Neural progenitor cell (in vitro differentiated cells): Measurements from ENCODE around the gene IGF2. TPM values are rescaled to one million over a fixed set of nuclear protein-coding genes. Genes with fewer than 3 reads are reported as not detected.

Experiments
- DNase-seq: peaks from one replicate; pipeline ENCODE4 v3.0.0-alpha.2; 2016; ENCODE audit warnings: low spot score
- H2AFZ ChIP-seq: fragments of 200-600 bp; sonication (generic); replicated peaks from 2 replicates; pipeline ENCODE4 v1.6.1; 2016; ENCODE audit warnings: antibody characterized with exemption
- H3F3A ChIP-seq: fragments of 200-600 bp; sonication (generic); 2 replicates; pipeline ENCODE4 v1.6.1; 2016; ENCODE audit warnings: antibody characterized with exemption, low read depth
- H3K27ac ChIP-seq: fragments of 200-600 bp; sonication (generic); 2 replicates; pipeline ENCODE4 v1.5.1; 2016; ENCODE audit warnings: mild to moderate bottlenecking
- H3K27me3 ChIP-seq: fragments of 200-600 bp; sonication (generic); 2 replicates; pipeline ENCODE4 v1.6.1; 2016; ENCODE audit warnings: mild to moderate bottlenecking, moderate library complexity
- H3K36me3 ChIP-seq: fragments of 200-600 bp; sonication (generic); 2 replicates; pipeline ENCODE4 v1.5.1; 2016
- H3K4me1 ChIP-seq: fragments of 200-600 bp; sonication (generic); 2 replicates; pipeline ENCODE4 v1.6.1; 2016; ENCODE audit warnings: mixed run types
- H3K4me2 ChIP-seq: fragments of 200-600 bp; sonication (generic); 2 replicates; pipeline ENCODE4 v1.6.1; 2016
- H3K4me3 ChIP-seq: fragments of 200-600 bp; sonication (generic); 2 replicates; pipeline ENCODE4 v1.5.1; 2016
- H3K79me2 ChIP-seq: fragments of 200-600 bp; sonication (generic); 2 replicates; pipeline ENCODE4 v1.6.1; 2016; ENCODE audit warnings: low read depth
- H3K9ac ChIP-seq: fragments of 200-600 bp; sonication (generic); 2 replicates; pipeline ENCODE4 v1.6.1; 2016
- H3K9me3 ChIP-seq: fragments of 200-600 bp; sonication (generic); 2 replicates; pipeline ENCODE4 v1.5.1; 2016; ENCODE audit warnings: low read depth
- H4K20me1 ChIP-seq: fragments of 200-600 bp; sonication (generic); 2 replicates; pipeline ENCODE4 v1.6.1; 2016; ENCODE audit warnings: low read depth
- H3K27ac Mint-ChIP-seq: 3 replicates; pipeline ENCODE4 v1.8.0; 2021; ENCODE audit warnings: mixed read lengths
- H3K27me3 Mint-ChIP-seq: 2 replicates; pipeline ENCODE4 v1.8.0; 2022; ENCODE audit warnings: low read depth, mild to moderate bottlenecking, inconsistent platforms, moderate library complexity, mixed read lengths; ENCODE audit not compliant: insufficient read depth
- H3K36me3 Mint-ChIP-seq: 3 replicates; pipeline ENCODE4 v1.8.0; 2021; ENCODE audit warnings: mixed read lengths
- H3K4me1 Mint-ChIP-seq: 3 replicates; pipeline ENCODE4 v1.8.0; 2021; ENCODE audit warnings: mixed read lengths
- H3K4me3 Mint-ChIP-seq: 3 replicates; pipeline ENCODE4 v1.8.0; 2021; ENCODE audit warnings: mild to moderate bottlenecking, moderate library complexity, mixed read lengths
- H3K9me3 Mint-ChIP-seq: 3 replicates; pipeline ENCODE4 v1.8.0; 2020; ENCODE audit warnings: mixed read lengths
- EZH2 ChIP-seq: fragments of 200-600 bp; sonication (generic); IDR thresholded peaks from 2 replicates; pipeline ENCODE4 v1.6.1; 2017; ENCODE audit warnings: antibody characterized with exemption, mild to moderate bottlenecking, moderate library complexity
- EZH2phosphoT487 ChIP-seq: fragments of 200-600 bp; sonication (generic); IDR thresholded peaks from 2 replicates; pipeline ENCODE4 v1.6.1; 2017; ENCODE audit warnings: antibody characterized with exemption
- total RNA-seq: library from RNA; depleted of rRNA; stranded (reverse); fragments of >200 nt; gene quantifications from 2 replicates; pipeline ENCODE4 v1.2.3, GENCODE V29; 2015; ENCODE audit warnings: low replicate concordance
- TF ChIP-seq, protein P1 (sequence below): fragments of 200-600 bp; sonication (generic); IDR thresholded peaks from 2 replicates; pipeline ENCODE4 v1.5.1; 2017; ENCODE audit warnings: antibody characterized with exemption, mild to moderate bottlenecking

The IGF2 gene
- total RNA-seq, 1 donor from 2014 or later, result 0.45 TPM

DNA sequence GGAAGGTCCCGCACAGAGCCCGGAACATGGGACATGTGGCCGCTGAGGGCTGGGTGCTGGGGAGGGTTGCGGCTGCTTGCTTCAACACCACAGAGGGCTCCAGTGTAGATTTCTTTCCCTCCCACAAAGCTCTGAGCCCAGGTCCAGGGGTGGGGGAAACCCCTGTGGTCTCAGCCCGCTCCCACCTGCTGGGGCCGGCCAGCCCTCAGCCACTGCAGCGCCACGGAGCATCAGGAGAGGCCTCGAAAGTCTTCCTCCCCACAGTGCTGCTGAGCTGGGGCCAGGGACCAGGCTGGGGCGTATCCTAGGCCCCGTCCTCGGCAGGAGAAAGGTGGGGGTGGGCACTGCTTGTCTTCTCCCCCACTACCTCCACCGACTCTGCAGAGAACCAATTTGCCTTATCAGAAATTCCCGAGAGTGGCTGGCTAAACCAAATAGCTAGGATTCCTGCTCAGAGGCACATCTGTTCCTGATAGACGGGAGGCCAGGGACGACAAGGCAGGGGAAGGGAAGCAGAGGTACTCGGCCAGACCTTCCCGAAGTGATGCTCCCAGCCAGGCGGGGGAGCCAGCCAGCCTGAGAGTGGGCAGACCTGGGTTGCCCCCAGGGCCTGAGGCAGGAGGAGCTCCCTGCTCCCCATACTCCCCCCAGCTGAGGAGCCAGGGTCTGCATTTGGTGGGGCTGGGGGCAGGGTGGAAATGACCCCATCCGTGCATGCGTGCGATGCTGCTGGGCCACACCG is 18.7 kb downstream of the IGF2 start:
- H3K9me3 ChIP-seq, result no peaks in the 10 kb centered on the region
- no peaks in the 10 kb centered on the region for H3K36me3 Mint-ChIP-seq
- H3K4me3 ChIP-seq, result no peak overlapping the region
- H3F3A ChIP-seq, result no peaks in the 10 kb centered on the region
- no peak overlapping the region for H3K9ac ChIP-seq
- peaks cover 45% of the 10 kb centered on the region for H3K27me3 Mint-ChIP-seq
- H3K27me3 ChIP-seq, result peaks cover 4% of the 10 kb centered on the region
- no peak overlapping the region for H3K27ac Mint-ChIP-seq
- H4K20me1 ChIP-seq, result no peaks in the 10 kb centered on the region
- peaks cover 20% of the 10 kb centered on the region for H3K9me3 Mint-ChIP-seq
- H3K36me3 ChIP-seq, result no peaks in the 10 kb centered on the region
- no peak overlapping the region for H3K4me2 ChIP-seq
- peaks cover 3% of the 10 kb centered on the region for H3K4me1 ChIP-seq
- no peak overlapping the region for H3K4me3 Mint-ChIP-seq
- no peaks in the 10 kb centered on the region for H3K4me1 Mint-ChIP-seq
- no peak overlapping the region for H2AFZ ChIP-seq
- TF ChIP-seq, protein P1, sequence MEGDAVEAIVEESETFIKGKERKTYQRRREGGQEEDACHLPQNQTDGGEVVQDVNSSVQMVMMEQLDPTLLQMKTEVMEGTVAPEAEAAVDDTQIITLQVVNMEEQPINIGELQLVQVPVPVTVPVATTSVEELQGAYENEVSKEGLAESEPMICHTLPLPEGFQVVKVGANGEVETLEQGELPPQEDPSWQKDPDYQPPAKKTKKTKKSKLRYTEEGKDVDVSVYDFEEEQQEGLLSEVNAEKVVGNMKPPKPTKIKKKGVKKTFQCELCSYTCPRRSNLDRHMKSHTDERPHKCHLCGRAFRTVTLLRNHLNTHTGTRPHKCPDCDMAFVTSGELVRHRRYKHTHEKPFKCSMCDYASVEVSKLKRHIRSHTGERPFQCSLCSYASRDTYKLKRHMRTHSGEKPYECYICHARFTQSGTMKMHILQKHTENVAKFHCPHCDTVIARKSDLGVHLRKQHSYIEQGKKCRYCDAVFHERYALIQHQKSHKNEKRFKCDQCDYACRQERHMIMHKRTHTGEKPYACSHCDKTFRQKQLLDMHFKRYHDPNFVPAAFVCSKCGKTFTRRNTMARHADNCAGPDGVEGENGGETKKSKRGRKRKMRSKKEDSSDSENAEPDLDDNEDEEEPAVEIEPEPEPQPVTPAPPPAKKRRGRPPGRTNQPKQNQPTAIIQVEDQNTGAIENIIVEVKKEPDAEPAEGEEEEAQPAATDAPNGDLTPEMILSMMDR, result no peak
- TF ChIP-seq EZH2phosphoT487 (no peak), EZH2 (no peak)
- DNase-seq, result no peak
- H3K79me2 ChIP-seq, result no peaks in the 10 kb centered on the region
- H3K27ac ChIP-seq, result no peak overlapping the region

DNA sequence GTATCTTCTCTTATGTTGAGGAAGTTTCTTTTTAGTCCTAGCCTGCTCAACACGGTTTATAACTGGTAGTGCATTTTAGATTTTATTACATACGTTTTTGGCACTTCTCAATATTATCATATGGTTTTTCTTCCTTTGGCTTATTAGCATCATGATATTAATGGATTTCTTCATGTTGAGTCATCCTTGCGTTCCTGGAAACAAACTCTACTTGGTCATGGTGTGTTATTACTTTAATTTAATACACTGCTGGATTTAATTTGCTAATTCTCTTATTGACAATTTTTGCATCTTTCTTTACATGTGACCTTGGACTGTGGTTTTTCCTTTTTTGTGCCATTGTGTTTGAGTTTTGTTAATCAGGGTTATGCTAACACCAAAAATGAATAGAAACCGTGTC is 20.5 kb downstream of the IGF2 start:
- Mint-ChIP-seq H3K9me3 (peaks cover 20% of the 10 kb centered on the region), H3K4me3 (no peak overlapping the region), H3K27ac (no peak overlapping the region), H3K36me3 (no peaks in the 10 kb centered on the region), H3K27me3 (peaks cover 37% of the 10 kb centered on the region), H3K4me1 (no peaks in the 10 kb centered on the region)
- H3K4me2 ChIP-seq, result no peak overlapping the region
- no peaks in the 10 kb centered on the region for H3K36me3 ChIP-seq
- no peak overlapping the region for H2AFZ ChIP-seq
- DNase-seq, result no peak
- no peak overlapping the region for H3K9ac ChIP-seq
- no peaks in the 10 kb centered on the region for H4K20me1 ChIP-seq
- no peak for TF ChIP-seq EZH2
- no peak for TF ChIP-seq EZH2phosphoT487
- TF ChIP-seq, protein P1, result no peak
- no peak overlapping the region for H3K4me3 ChIP-seq
- H3K4me1 ChIP-seq, result peaks cover 3% of the 10 kb centered on the region
- no peaks in the 10 kb centered on the region for H3F3A ChIP-seq
- H3K27ac ChIP-seq, result no peak overlapping the region
- no peaks in the 10 kb centered on the region for H3K79me2 ChIP-seq
- no peaks in the 10 kb centered on the region for H3K9me3 ChIP-seq
- H3K27me3 ChIP-seq, result peaks cover 4% of the 10 kb centered on the region

DNA sequence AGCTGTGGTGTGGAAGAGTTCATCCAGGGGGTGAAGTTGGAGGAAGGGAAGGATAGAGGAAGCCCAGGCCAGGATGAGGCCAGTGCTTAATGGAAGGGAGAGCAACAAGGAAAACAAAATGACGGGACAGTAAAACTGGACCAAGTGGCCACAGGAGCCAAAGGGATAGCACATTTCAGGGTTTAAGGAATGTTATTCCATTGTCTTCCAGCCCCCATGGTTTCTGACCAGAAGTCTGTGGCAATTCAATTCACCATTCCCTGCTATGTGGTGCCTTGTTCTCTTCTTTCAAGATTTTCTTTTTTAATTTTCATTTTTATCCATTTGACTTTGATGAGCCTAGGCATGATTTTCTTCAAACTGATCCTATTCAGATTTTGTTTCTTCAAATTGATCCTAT is 22.5 kb downstream of the IGF2 start:
- H3K9ac ChIP-seq, result no peak overlapping the region
- peaks cover 4% of the 10 kb centered on the region for H3K27me3 ChIP-seq
- H3K4me3 Mint-ChIP-seq, result no peak overlapping the region
- no peaks in the 10 kb centered on the region for H3K36me3 ChIP-seq
- H3K9me3 Mint-ChIP-seq, result peaks cover 20% of the 10 kb centered on the region
- no peaks in the 10 kb centered on the region for H3K4me1 ChIP-seq
- no peak overlapping the region for H3K4me3 ChIP-seq
- peaks cover 34% of the 10 kb centered on the region for H3K27me3 Mint-ChIP-seq
- H3K36me3 Mint-ChIP-seq, result no peaks in the 10 kb centered on the region
- TF ChIP-seq EZH2, result no peak
- H3K79me2 ChIP-seq, result no peaks in the 10 kb centered on the region
- H3K27ac ChIP-seq, result no peak overlapping the region
- H3F3A ChIP-seq, result no peaks in the 10 kb centered on the region
- H3K27ac Mint-ChIP-seq, result no peak overlapping the region
- no peak overlapping the region for H3K4me2 ChIP-seq
- no peak for DNase-seq
- no peaks in the 10 kb centered on the region for H3K9me3 ChIP-seq
- no peak overlapping the region for H2AFZ ChIP-seq
- no peaks in the 10 kb centered on the region for H3K4me1 Mint-ChIP-seq
- H4K20me1 ChIP-seq, result no peaks in the 10 kb centered on the region

GRCh38 chr11:2115308-2115707 is 23.9 kb downstream of the IGF2 start:
- no peak for TF ChIP-seq EZH2
- TF ChIP-seq EZH2phosphoT487, result no peak
- TF ChIP-seq, protein P1, result no peak
- no peak overlapping the region for H3K9ac ChIP-seq
- no peak overlapping the region for H3K4me3 ChIP-seq
- no peaks in the 10 kb centered on the region for H3K9me3 ChIP-seq
- Mint-ChIP-seq H3K9me3 (peaks cover 20% of the 10 kb centered on the region), H3K36me3 (no peaks in the 10 kb centered on the region), H3K27me3 (peaks cover 33% of the 10 kb centered on the region), H3K4me3 (no peak overlapping the region), H3K4me1 (no peaks in the 10 kb centered on the region), H3K27ac (no peak overlapping the region)
- H3K4me2 ChIP-seq, result no peak overlapping the region
- H4K20me1 ChIP-seq, result no peaks in the 10 kb centered on the region
- peaks cover 4% of the 10 kb centered on the region for H3K27me3 ChIP-seq
- no peaks in the 10 kb centered on the region for H3K36me3 ChIP-seq
- DNase-seq, result no peak
- H3K27ac ChIP-seq, result no peak overlapping the region
- H3K4me1 ChIP-seq, result no peaks in the 10 kb centered on the region
- no peaks in the 10 kb centered on the region for H3F3A ChIP-seq
- H3K79me2 ChIP-seq, result no peaks in the 10 kb centered on the region
- H2AFZ ChIP-seq, result no peak overlapping the region
